Gastrocnemius medialis (tissue), 4 donors: ENCODE data around the gene CYFIP2.

Source experiments
- POLR2A ChIP-seq, 2 donors: fragments of 450-650 bp; IDR thresholded peaks; one replicate each; pipeline ENCODE4 v1.6.1; 2017; ENCODE audit warnings: antibody characterized with exemption in 2 of 2, mild to moderate bottlenecking in 2 of 2, moderate library complexity in 2 of 2
- TF ChIP-seq, protein P1 (sequence below), 5 experiments: fragments of 450-650 bp in 3 of 5; fragments of 200-600 bp in 2 of 5; sonication (generic) in 2 of 5; IDR thresholded peaks in 4 of 5; conservative IDR thresholded peaks in 1 of 5; 1 replicate in 4 of 5; 2 replicates in 1 of 5; pipeline ENCODE4 v1.5.1; 2016 to 2019; ENCODE audit warnings: antibody characterized with exemption in 5 of 5, mild to moderate bottlenecking in 3 of 5, moderate library complexity in 3 of 5

DNA sequence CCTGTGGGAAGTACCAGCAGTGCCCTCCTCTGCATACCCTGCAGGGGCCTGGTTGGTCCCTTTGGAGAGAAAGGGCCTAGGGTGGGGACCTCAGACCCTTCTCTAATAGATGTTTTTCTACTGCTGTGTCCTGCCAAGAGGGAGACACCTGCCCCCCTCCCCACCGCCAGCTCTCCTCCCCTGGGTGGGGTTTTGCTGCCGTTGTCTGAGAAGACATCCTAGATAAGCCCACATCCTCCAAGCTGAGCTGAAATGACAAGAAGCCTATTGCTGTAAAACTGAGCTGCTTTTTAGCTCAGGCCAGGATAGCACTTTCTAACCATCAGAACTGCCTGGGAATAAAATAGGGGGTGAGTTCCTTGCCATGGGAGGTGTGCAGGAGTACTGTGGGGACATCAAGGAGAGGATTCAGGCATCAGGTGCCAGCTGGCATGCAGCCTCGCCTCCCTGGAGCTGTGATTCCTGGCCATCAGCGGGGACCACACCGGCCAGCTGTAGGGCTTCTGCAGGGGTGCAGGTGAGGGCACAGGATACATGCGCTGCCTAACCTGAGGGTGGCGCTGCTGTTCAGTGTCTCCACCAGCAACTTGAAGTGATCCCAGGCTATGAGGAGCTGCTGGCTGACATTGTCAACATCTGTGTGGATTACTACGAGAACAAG, 37.9 kb downstream of the CYFIP2 start:
- TF ChIP-seq, protein P1, sequence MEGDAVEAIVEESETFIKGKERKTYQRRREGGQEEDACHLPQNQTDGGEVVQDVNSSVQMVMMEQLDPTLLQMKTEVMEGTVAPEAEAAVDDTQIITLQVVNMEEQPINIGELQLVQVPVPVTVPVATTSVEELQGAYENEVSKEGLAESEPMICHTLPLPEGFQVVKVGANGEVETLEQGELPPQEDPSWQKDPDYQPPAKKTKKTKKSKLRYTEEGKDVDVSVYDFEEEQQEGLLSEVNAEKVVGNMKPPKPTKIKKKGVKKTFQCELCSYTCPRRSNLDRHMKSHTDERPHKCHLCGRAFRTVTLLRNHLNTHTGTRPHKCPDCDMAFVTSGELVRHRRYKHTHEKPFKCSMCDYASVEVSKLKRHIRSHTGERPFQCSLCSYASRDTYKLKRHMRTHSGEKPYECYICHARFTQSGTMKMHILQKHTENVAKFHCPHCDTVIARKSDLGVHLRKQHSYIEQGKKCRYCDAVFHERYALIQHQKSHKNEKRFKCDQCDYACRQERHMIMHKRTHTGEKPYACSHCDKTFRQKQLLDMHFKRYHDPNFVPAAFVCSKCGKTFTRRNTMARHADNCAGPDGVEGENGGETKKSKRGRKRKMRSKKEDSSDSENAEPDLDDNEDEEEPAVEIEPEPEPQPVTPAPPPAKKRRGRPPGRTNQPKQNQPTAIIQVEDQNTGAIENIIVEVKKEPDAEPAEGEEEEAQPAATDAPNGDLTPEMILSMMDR (IDR thresholded peaks at IDR 0.05 in 4 of 5, conservative IDR thresholded peaks at IDR 0.05 in 1 of 5), result no peak
- no peak for TF ChIP-seq POLR2A (IDR thresholded peaks at IDR 0.05)
